GM21529 (cell line): Measurements from ENCODE around the gene DMAC2.
A peak's percentile ranks its signal among the peaks of the same experiment; 100 is the strongest.
"Not testable (repeated sequence)": the region's sequence is repeated elsewhere in the genome, so short reads cannot be mapped to it uniquely, and the experiment has no call there.

Experiments used
- ATAC-seq: cut with Tn5 transposase; IDR thresholded peaks from one replicate; pipeline ENCODE4 v1.9.1; 2021; ENCODE audit not compliant: unreplicated experiment

The DMAC2 gene

DNA sequence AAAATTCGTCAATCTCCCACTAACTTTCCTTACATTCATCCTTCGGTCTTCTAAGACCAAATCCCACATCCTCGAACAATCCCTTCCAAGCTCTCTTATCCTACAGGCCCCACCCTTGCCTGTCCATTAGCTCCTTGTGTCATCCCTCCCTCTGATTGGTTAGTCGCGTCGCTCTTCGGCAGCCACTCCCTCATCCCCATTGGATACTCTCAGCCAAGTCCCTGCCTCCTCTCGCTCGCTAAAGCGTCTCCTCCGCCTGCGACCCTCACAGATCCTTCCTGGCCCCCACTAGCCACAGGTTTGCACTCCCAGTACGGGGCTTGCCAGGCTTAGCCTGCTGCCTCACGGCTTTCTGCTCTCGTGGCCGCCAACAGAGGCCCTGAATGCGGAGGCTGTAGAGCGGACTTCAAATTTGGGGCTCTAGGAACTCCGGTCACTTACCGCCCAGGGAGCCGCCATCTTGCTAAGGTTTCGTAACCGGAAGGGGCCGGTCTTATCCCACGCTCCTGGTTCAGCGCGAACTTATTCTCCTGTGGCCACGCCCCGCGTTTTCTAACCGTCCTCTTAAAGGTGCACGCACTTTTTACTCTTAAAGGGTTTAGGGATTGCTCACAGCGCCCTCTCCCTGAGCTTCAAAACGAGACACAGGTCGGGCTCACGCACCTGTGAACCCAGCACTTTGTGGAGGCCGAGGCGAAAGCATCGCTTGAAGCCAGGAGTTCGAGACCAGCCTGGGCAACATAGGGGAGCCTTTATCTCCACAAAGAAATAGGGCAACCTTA lies at the start of gene DMAC2:
Gene DMAC2, minus strand, starts transcription at position 472 of the 782 bp plus-strand sequence. Its CDS starts 13 bp downstream, at position 459.
- peak; percentile 91 for ATAC-seq

DNA sequence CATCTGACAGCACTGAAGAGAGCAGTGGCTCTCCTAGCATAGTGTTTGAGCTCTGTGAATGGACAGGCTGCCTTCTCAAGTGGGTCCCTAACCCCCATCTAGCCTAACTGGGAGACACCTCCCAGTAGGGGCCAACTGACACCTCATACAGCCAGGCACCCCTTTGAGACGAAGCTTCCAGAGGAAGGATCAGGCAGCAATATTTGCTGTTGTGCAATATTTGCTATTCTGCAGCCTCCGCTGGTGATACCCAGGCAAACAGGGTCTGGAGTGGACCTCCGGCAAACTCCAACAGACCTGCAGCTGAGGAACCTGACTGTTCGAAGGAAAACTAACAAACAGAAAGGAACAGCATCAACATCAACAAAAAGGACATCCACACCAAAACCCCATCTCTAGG lies 47.2 kb upstream of the DMAC2 start:
- ATAC-seq = not testable (repeated sequence)

DNA sequence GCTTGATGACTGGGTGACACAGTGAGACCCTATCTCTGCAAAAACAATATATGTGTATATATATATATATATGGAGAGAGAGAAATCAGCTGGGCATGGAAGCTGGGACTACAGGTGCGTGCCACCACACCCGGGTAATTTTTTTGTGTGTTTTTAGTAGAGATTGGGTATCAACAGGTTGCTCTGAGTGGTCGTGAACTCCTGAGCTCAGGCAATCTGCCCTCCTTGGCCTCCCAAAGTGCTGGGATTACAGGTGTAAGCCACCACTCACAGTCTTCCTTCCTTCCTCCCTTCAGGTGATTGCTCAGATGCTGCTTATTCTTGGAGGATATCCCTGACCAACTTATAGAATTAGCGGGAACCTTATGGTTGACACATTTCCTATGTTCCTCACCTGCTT lies 45.1 kb upstream of the DMAC2 start:
- no peak for ATAC-seq

DNA sequence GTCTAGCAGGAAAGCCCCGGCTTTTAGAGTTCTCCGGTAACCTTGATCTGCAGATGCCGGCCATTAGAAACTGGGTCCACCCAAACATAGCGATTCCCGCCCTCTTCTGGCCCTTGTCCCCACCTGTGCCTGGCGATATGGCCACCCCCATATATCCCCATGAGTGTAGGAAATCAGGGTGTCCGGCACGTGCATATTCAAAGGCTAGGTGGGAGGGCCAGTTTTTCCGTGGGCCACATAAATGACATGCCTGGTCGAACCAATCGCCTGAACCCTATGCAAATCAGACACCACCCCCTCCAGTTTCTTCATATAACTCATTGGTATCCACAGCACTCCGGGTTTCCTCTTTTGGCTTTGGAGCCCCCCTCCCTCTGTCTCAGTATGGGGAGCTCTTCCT lies 40.6 kb upstream of the DMAC2 start:
- ATAC-seq = no peak

DNA sequence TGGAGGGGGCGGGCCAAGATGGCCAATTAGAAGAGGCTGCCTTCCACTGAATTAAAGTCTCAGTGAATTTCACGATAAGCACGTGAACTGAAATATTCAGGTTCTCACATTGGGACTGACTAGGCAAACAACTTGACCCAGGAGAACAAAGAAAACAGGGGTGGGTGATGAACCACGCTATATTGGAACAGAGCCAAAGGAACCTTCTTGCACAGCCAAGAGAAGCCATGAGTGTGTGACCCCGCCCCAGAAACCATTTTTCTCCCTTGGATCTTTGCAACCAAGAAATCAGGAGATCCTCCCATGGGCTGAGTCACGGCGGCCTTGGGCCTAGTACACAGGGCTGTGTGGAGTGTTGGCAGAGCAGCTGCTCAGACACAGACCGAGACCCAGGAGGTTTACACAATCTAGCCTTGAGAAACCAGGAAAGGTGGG lies 40.1 kb upstream of the DMAC2 start:
- no peak for ATAC-seq

DNA sequence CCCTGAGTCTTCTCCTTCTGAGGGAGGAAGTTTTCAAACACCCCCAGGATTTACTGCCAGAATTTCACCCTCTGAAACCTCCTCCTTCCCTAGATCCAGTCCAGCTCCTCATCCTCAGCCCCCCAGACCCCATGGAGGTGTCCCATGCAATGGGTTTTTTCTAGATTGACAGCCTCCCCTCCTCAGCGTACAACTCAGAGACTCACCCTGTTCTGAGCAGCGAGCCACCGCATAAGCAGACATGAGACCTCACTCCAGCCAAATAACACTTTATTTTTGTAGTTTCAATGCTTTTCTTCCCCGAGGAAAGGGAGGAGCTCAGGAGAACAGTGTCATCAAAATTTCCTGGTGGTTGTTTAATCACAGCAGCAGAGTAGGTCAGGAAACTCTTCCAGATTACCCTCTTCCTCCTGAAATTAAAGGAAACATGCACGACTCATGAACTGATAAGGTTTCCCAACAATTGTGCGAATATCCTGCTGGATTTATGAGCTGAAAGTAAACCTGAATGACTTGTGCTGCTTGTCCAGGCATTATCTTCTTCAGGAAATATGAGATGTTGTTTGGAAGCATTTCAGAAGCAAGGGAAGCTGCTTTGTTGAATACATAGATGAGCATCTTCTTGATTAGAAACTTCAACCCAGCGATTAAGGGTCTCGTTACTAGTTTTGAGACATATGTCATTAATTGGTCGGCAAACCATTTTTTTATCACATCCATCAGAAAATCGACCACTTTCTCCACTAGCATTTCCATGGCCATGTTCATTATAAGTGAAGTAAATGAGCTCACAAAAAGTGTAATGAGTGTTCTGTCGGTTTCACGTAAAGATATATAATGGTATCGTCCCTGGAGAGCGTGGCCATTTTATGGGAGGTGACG lies 39.4 kb upstream of the DMAC2 start:
- no peak for ATAC-seq

DNA sequence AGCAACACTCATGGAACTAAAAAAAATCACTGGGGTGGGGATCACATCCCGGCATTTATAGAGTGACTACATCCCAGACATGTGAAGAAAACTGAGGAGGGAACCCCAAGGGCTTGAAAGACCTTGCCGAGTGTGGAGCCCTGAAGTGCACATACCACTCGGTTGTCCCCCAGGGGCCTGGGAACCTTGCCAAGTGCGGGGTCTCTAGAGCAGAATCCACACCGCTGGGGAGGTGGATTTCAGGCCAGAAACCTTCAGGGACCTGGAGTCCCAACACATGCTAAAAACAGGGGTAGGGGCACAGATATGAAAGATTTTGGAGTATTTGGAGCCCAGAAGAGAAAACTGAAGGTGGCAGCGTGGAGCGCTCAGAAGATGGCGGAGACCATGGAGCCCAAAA lies 38.5 kb upstream of the DMAC2 start:
- no peak for ATAC-seq

DNA sequence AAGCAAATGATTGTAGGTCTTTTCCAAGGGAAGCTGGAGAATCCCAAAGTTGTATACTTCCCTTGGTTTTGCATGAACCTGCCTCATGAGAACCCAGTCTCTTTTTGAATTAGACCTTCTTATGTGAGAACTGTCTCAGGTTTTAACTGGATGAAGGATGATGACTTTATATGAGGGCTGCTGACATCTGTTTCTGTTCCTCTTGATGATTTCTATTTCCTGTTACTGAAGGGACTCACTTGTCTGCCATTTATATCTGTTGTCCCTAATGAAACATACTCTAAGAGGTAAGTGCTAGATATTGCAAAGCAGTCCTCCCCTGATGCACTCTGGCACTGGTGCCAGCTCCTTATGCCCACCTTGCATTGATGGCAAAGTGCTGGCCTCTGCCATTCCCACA lies 36.9 kb upstream of the DMAC2 start:
- ATAC-seq = no peak

DNA sequence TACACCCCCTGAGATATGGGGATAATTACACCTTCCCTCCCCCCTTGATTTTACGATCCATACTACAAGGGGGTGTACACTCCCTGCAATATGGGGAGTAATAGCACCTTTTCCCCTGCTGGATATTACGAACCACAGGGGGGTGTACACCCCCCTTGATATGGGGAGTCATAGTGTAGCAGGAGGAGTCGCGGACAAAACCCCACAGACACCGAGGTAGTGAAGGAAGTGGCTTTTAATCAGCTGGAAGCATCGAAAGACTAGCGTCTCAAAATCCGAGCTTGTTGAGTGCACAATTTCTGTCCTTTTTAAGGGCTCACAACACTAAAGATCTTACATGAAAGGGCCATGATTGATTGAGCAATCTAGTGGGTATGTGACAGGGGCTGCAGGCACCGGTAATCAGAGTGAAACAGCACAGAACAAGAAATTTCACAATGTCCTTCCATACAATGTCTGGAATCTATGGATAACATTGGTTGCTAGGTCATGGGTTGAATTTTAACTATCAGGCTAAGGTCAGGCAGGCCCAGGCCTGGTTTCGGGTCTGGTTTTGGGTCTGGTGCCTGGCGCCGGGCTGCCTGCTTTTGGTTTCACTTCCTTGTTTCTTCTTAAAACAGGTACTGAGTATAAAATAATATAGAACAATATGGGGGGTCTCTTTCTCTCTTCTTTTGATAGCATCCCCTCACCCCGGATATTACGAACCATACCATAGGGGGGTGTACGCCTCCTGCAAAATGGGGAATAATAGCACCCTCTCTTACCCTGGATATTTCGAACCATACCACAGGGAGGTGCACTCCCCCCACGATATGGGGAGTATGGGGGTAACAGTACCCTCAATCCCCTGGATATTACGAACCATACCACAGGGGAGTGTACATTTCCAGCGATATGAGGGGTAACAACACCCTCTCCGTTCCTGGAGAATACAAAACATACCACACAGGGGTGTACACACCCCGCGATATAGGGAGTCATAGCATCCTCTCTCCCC lies 23.8 kb upstream of the DMAC2 start:
- ATAC-seq = not testable (repeated sequence)

DNA sequence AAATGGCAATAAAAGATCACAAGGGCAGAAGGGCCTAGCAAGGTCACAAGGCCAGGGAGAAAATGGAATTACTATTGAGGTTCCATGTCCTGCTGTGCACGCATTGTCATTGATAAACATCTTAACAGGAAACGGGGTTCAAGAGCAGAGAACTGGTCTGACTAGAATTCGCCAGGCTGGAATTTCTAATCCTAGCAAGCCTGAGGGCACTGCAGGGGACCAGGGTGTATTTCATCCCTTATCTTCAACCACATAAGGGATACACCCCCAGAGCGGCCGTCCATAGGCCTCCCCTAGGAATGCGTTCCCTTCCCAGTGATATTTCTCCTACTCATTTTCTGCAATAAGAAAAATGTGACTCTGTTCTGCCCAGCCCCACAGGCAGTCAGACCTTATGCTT lies 22.8 kb upstream of the DMAC2 start:
- ATAC-seq = no peak

DNA sequence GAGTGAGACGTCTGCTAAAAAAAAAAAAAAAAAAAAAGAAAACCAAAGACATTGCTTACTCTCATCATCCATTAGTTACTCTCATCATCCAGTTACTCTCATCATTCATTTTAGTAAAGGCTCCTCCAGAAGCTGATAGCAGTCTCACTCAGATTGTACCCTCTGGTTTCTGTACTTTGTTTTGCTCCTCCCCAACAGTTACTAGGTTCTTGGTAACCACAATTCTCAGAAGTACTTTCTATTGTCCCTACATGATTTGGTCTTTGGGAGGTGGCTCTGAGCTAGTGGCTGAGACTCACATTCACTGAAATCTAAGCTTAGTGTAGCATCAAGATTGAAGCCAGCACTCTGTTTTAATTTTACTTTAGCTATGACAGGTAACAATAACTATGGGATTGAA lies 17.5 kb upstream of the DMAC2 start:
- ATAC-seq = peak; percentile 78

DNA sequence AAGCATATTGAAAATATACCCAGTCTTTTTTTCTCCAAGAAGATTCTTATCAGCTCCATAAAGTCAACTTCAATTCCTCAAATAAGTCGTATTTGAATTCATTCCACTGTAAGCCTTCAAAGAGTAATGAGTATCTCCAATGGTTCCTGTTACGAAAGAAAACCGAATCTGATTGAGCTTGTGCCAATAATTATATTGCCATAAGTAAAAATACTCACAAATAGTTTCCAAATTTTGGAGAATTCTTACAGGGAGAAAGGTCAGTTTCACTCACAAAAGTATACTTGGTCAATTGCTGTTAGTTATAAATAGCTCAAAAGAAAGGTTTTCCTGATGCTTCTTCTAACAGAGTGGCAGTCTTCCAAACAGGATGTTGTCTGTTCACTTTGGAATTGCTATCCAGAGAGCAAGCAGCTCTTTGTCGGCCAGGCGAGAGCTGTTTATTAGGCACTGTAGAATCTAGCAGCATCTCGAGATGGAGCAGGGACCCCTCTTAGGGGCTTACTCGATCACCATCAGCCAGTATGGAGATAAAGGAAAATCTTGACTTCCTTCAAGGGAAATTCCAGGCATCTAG lies 16.7 kb upstream of the DMAC2 start:
- ATAC-seq = no peak

DNA sequence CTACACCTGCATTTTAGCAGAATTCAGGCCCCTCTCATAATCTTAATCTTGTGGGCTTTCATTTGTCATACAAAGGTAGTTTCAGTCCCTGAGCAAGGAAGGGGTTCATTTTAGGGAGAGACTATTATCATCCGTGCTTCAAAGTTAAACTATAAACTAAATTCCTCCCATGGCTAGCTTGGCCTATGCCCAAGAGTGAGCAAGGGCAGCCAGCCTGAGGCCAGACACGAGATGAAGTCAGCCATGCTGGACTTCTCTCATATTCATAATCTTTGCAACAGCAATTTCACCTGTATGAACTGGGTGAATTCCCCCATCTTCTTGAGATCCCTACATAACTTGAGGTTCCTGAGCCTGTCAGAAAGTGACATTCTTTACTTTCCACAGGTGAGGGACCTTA lies 16.2 kb upstream of the DMAC2 start:
- ATAC-seq = no peak

DNA sequence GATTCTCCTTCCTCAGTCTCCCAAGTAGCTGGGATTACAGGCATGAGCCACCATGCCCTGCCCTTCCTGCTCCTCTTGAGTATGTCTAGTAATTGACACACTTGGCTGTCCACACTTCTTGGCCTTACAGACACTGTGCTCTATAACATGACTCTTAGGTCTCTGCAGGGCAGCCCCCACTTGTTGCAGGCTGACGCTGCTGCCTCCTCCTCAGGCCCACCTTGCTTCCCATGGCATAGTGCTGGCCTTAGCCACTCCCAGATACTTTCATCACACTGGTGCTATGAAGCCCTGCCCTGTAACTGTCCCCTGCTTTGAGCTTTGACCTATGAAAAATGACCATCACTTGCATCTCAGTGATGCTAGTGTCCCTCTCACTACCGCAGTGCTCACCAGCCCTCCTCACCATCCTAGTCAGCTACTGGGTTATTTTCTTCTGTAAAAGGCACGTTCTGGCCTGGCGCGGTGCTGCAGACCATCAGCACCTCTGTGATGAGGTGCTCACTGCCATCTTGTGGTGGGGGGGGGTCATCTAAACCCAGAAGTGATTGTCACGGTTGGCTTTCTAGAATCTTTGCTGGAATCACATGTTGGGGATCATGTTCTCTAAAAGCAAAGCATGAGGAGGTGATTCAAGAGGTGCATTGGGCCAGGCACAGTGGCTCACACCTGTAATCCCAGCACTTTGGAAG lies 13.0 kb upstream of the DMAC2 start:
- no peak for ATAC-seq

DNA sequence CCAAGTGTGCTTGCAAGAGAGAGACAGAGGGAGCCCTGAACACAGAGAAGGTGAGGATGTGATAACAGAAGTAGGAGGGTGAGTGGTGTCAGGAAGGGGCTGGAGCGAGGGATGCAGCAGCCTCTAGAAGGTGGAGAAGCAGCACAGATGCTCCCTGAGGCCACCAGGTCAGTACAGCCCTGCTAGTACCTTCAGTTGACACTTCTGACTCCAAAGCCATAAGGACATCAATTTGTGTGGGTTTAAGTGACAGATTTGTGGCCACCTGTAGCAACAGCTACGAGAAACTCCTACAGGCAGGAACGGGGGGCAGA lies 10.1 kb upstream of the DMAC2 start:
- ATAC-seq = no peak

DNA sequence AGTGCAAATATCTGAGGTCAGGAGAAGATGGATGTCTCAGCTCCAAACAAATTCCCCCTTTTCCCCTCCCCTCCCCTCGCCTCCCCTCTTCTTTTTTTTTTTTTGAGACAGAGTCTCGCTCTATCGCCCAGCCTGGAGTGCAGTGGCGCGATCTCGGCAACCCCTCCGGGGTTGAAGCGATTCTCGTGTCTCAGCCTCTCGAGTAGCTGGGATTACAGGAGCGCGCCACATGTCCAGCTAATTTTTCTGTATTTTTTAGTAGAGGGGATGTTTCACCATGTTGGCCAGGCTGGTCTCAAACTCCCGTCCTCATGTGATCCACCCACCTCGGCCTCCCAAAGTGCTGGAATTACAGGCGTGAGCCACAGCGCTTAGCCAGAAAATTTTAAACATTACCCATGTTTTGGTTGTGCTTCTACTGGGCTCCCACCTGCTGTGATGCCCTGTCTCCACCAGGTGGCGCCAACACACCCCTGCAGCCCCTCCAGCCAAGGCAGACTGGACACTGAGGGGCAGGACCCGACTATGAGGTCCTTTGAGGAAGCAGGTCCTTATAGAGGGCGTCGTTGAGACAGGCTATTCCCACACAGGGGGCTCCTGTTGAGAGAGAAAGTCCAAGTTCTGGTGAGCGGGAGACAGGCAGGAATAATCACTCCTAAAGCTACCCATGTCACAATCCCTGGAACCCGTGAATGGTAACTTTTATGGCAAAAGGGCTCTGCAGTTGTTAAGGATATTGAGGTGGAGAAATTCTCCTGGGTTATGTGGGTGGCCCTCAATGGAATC lies 9.6 kb upstream of the DMAC2 start:
- ATAC-seq = peak; percentile 51

DNA sequence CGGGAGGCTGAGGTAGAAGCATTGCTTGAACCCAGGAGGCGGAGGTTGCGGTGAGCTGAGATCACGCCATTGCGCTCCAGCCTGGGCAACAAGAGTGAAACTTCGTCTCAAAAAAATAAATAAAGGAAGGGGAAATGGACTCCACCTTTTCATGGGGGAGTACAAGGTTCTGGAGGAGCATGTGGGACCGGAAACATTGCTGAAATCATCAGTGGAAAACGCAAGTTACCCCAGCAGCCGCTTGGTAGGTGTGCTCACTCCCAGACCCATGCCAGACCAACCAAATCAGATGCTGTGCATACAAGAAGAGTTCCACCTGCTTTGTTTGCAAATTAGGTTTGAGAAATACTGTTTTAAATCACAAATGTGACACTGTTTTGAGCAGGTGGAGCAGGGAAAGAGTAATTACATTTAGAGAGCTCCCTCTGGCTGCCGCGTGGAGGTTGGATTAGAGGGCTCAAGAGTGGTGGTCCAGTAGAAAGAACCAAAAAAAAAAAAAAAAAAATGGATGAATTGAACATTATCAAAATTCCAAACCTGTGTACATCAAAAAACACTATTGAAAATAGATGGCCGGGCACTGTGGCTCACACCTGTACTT lies 8.1 kb upstream of the DMAC2 start:
- ATAC-seq = no peak

DNA sequence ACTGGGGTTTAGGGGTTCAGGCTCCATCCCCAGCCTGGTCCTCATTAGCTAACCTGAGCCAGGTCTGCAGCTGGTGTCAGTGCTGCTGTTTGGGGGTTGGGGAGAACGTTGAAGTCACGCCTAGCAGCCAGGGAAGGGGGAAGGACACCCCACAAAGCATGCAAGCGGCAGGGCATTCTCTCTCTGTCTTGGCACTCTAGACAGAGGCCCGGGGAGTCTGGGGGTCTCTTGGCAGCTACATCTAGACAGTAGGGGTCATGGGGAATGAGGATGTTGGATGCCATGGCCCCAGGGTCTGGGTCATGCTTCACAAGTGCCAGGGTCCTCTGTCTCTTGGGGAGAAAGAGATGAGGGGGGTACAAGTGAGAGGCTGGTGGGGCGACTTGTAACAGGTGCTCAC lies 5.9 kb upstream of the DMAC2 start:
- no peak for ATAC-seq
